Left ventricle myocardium inferior (tissue), 1 donor: ENCODE measurements around the gene LDLRAD3. TPM values are rescaled to one million over a fixed set of nuclear protein-coding genes. Genes with fewer than 3 reads are reported as not detected.
A peak's percentile ranks its signal among the peaks of the same experiment; 100 is the strongest.

Experiments
- DNase-seq: peaks from one replicate; pipeline ENCODE4 v3.0.0-alpha.2; 2020
- H3K27ac ChIP-seq: fragments of 200-600 bp; replicated peaks from 2 replicates; pipeline ENCODE4 v1.8.0; 2021
- H3K27me3 ChIP-seq: fragments of 200-600 bp; 2 replicates; pipeline ENCODE4 v1.8.0; 2021; ENCODE audit warnings: low read depth
- H3K36me3 ChIP-seq: fragments of 200-600 bp; 2 replicates; pipeline ENCODE4 v1.8.0; 2021
- H3K4me1 ChIP-seq: fragments of 200-600 bp; 2 replicates; pipeline ENCODE4 v1.8.0; 2021
- H3K4me3 ChIP-seq: fragments of 200-600 bp; 2 replicates; pipeline ENCODE4 v1.8.0; 2021; ENCODE audit warnings: mild to moderate bottlenecking, moderate library complexity
- H3K9me3 ChIP-seq: fragments of 200-600 bp; replicated peaks from 2 replicates; pipeline ENCODE4 v1.8.0; 2021
- CTCF ChIP-seq: fragments of 200-600 bp; IDR thresholded peaks from 2 replicates; pipeline ENCODE4 v1.8.0; 2021; ENCODE audit warnings: antibody characterized with exemption, mild to moderate bottlenecking, borderline replicate concordance
- intact Hi-C: fragments of 100-400 bp; cut with micrococcal nuclease; formaldehyde crosslinking; loops from one replicate; pipeline ENCODE4 v1.11.0; 2022
- total RNA-seq: library from RNA; stranded (reverse); fragmentation: NEBNext Ultra II Directional; extraction: Animal tissue kit (Norgen Biotek cat#: 25700); gene quantifications from one replicate; pipeline ENCODE4 v1.2.1, GENCODE V29; 2021
- donor health status: DM: no; HTN: yes; CAD: no; lungs with severe emphysema.

The LDLRAD3 gene
- total RNA-seq, 1 donor from 2014 or later: 1.0 TPM

GRCh38 chr11:36069576-36070212 lies 125.8 kb downstream of the LDLRAD3 start:
- H3K9me3 ChIP-seq: peaks cover 30% of the 10 kb centered on the region
- H3K27ac ChIP-seq: peak overlapping the region; percentile 8
- peaks cover 14% of the 10 kb centered on the region for H3K4me1 ChIP-seq
- no peaks in the 10 kb centered on the region for H3K36me3 ChIP-seq
- no peak overlapping the region for H3K4me3 ChIP-seq
- no peak for DNase-seq
- intact Hi-C loops: no loop called here
- TF ChIP-seq CTCF: no peak
- H3K27me3 ChIP-seq: no peaks in the 10 kb centered on the region

GRCh38 chr11:36070213-36070953 lies 126.5 kb downstream of the LDLRAD3 start:
- Histone ChIP-seq H3K27me3 (no peaks in the 10 kb centered on the region), H3K27ac (no peak overlapping the region), H3K4me3 (no peak overlapping the region), H3K9me3 (peaks cover 23% of the 10 kb centered on the region), H3K36me3 (no peaks in the 10 kb centered on the region), H3K4me1 (peaks cover 14% of the 10 kb centered on the region)
- TF ChIP-seq CTCF: no peak
- intact Hi-C loops: no loop called here
- DNase-seq: no peak

- DNase-seq: no peak
- H3K9me3 ChIP-seq: peaks cover 21% of the 10 kb centered on the region
- no peak overlapping the region for H3K4me3 ChIP-seq
- H3K36me3 ChIP-seq: no peaks in the 10 kb centered on the region
- no peaks in the 10 kb centered on the region for H3K27me3 ChIP-seq
- intact Hi-C loops: no loop called here
- TF ChIP-seq CTCF: no peak
- H3K27ac ChIP-seq: no peak overlapping the region
- H3K4me1 ChIP-seq: peaks cover 14% of the 10 kb centered on the region
Measured at GRCh38 chr11:36070954-36071330, 127.1 kb downstream of the LDLRAD3 start.

- intact Hi-C loops: no loop called here
- DNase-seq: no peak
- Histone ChIP-seq H3K4me1 (peaks cover 14% of the 10 kb centered on the region), H3K9me3 (peaks cover 16% of the 10 kb centered on the region), H3K4me3 (no peak overlapping the region), H3K36me3 (no peaks in the 10 kb centered on the region), H3K27ac (no peak overlapping the region), H3K27me3 (no peaks in the 10 kb centered on the region)
- TF ChIP-seq CTCF: no peak
Measured at GRCh38 chr11:36071917-36072500, 128.1 kb downstream of the LDLRAD3 start.

- Histone ChIP-seq H3K9me3 (peaks cover 10% of the 10 kb centered on the region), H3K36me3 (no peaks in the 10 kb centered on the region), H3K4me3 (no peak overlapping the region), H3K27ac (peak overlapping the region; percentile 46), H3K4me1 (peaks cover 14% of the 10 kb centered on the region), H3K27me3 (no peaks in the 10 kb centered on the region)
- peak; percentile 43 for DNase-seq
- intact Hi-C loops: no loop called here
- TF ChIP-seq CTCF: no peak
Measured at GRCh38 chr11:36073411-36074203, 129.7 kb downstream of the LDLRAD3 start.
